HG03520 (cell line): ENCODE measurements around the gene EHF.
"Not testable (repeated sequence)": the region's sequence is repeated elsewhere in the genome, so short reads cannot be mapped to it uniquely, and the experiment has no call there.

Experiments used
- ATAC-seq: cut with Tn5 transposase; IDR thresholded peaks from one replicate; pipeline ENCODE4 v1.9.1; 2021; ENCODE audit warnings: mild to moderate bottlenecking, moderate library complexity; ENCODE audit not compliant: unreplicated experiment

EHF gene

DNA sequence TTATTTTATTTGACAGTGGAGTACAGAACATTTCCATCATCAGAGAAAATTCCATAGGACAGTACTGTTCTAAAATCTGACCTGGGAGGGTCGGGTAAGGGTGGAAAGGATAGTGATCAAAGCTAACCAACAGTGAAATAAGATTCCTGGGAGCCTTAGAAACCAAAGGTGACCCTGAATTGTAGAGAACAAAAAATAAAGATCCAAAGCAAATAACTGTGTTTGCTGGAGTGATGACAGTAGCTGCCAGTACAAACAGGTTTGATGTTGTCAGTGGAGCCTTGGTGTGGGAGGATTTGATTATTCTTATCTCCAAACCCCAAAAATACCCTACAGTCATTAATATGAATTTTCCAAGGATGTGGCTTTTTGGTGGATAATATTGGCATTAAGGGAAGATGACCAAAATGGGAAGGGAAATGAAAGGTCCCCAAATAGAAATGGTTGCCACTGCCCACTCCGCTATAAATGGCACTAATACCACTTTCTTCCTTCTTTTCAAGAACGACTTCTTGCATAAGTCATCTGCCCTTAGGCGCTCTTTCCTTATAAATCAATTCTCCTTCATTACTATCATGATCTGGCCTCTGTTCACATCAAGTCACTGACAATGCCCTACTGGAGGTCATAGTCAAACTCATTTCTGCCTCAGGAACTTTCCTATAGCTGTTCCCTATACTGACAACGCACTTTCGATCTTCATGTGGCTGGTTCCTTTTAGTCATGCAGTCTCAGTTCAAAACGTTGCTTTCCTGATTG, 44.4 kb downstream of the EHF start:
- ATAC-seq = no peak

DNA sequence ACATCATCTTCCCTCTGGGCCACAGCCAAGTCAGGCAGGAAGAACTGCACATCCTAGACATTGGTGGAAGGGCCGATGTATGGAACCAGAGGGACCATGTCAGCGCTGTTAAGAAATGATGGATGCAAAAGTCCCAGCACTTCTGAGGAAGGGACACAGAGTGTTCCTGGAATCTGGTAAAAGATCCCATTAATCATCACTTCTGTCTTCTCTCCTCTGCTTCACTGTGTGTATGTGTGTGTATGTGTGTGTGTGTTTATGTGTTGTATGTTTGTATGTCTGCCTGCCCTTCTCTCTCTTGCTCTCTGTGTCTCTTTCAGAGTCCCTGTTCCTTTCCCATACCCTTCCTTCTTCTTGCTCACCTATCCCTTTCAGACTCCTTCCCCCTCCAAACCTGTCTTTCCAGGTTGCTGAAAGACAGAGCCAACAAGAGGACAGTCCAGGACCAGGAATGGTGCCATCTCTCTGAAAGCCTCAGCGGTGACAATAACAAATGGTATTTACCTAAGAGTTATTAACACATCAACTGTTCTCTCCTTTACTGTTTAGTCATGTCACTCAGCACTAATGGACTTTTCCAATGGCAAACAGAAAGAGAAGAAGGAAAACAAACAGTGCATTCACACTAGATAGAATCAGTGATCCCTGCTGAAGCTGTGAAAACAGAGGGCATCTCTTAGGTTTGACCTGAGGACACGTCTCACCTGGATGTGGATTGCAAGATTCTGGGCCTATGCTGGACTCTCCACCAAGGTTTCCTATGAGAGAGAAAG, 47.1 kb downstream of the EHF start:
- ATAC-seq = no peak

DNA sequence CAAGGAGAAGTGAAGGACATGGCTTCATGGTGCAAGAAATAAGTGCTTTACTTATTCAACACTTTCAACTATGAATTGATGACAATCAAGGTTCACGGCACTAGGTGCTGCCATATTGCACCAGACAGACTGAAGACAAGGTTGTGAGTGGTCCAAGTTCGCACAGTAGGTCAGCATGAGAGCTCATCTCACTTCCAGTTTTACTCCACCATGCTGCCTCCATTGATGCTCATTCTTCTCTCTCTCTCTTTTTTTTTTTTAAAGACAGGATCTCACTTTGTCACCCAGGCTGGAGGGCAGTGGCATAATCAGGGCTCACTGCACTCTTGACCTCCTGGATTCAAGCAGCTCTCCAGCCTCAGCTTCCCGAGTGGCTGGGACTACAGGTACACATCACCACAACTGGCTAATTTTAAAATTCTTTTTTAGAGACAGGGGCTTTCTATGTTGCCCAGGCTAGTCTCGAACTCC, 47.7 kb downstream of the EHF start:
- ATAC-seq = no peak

DNA sequence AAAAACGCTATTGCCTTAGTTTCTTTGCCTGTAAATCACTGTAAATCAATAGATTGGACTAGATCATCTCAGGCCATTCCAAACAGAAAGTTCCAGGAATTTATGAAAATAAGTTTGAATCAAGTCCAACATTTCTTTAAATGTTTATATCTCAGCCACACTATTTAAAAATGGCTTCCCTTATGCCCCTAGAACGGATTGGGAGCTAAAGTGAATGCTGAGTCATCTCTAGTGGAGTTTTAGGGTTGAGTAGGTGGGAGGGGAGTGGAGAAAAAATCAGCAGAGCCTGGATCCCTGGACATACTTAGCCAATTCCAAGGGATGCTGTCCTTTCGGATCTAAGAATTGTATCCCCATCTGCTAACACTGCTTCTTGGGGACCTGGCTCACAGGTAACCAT, 48.6 kb downstream of the EHF start:
- ATAC-seq = no peak

DNA sequence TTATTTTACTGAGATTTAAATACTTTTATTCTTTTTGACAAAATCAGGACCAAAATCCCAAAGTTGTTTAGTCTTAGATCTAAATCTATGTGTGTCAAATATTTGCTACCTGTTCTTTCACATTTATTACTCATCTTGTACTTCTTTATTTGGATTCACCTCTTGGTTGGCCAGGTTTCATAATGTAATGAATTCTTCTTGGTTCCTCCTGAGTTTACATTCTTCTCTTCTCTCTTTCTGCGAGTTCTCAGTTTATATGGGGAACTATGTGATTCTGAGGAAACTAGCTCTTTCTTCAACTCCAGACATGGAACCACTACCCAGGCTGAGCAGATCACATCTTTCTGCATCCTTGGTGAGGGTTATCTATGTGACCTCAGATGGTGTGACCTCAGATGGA, 50.2 kb downstream of the EHF start:
- ATAC-seq = no peak

DNA sequence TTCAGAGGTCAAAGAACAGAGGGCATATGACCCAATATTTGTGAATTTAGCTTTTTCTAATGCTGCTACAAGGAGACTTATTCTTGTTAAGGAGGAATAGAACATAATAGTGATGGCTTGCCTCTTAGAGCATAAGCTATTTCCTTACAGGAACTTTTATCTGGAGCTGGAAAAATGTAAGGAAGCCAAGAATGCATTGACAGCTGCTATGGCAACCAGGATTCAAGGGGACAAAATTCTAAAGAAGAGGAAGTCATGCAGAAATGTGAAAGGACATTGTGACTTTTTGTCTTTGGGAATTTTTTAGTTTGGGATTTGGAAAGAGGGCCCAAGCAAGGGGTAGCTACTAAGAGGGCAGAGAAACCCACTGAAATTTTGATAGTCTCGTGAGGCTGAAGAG, 51.1 kb downstream of the EHF start:
- ATAC-seq = no peak

DNA sequence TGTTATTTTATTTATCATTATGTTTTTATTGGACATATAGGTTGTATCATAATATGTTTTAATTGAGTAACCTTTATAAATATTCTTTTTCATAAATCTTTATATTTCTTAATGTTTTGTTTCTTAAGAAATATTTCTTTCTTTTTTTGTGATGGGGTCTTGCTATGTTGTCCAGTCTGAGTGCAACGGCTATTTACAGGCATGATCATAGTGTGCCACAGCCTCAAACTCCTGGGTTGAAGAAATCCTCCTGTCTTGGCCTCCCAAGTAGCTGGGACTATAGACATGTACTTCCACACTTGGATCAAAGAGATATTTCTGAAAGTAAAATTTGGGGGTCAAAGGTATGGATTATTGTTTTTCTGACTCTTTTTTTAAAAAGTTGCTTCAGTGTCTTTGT, 53.1 kb downstream of the EHF start:
- ATAC-seq = no peak

DNA sequence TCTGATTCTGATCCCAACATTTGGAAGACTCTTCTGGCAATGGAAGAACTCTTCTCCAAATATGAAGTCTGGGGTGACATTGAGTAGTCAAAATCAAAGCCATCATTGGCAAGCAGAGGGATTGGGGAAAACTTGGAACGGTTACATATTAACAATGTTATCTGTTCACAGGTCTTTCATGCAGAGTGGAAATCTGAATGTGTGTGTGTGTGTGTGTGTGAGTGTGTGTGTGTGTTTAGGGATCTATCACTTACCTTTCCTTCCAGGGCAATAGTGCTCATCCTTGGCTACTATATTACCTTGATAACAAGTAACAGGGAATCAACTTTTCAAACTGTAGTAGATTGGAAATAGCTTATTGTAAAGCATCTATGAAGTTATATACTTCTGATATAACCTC, 55.3 kb downstream of the EHF start:
- ATAC-seq = no peak

DNA sequence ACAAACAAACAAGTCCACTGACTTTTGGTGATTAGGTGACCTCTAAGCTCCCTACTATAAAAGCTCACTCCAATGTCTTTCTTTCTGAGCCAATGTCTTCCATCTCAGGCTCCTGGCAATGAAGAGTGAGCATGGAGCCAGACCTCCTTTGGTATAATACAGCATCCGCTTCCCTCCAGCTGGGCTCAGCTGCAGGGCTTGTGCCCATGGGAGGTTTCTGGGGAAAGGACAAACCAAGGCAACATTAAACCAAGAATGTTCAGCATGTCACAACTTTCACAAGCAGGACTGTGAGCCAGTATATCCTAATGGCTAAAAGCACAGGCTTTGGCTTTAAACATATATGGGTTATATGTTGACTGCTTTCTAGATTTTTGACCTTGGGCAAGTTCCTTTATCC, 58.8 kb downstream of the EHF start:
- ATAC-seq = no peak

DNA sequence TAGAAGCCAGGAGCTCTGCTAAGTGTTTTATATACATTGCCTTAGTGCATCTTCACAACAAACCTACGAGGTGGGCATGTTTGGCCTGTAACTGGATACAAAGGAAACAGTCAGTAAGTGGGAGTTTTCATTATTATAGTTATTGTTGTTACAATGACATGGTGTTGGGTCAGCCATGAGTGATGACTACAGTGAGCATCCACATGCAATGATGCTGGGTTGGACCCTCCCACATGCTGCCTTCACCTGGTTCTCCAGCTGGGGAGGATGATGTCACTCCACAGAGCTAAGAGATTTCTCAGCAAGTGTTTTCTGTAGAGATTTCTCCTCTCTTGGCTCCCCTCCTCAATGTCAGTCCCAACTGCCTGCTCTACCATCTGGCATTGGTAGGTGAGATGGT, 59.3 kb downstream of the EHF start:
- ATAC-seq = no peak

DNA sequence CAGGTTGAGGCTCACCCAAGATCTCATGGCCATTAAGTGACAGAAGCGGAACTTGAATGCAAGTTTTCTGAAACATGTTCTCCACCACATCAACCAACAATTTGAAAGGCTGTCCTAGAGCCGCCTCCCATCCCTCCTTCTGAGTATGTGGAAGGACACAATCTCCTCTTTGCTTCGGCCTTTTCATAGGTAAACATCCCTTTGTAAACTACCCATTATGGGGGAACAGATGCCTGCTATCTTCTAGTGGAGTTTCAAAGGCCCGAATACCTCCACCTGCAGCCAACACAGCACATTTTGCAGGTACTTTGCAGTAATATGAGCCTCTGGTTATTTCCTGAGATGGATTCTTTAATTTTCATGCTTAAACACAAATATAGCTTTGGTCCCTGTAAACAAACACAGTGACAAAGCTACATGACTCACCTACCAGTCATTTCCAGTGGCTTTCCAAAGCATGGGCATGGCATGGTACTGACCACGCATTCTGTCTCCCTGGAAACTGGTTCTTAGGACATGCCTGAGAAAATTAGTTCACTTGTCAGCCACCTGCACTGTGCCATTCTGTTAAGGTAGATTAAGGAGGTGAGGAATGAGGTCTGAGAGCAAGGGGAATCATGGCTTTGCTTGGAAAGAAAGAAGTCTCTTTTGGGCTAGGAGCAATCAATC, 60.2 kb downstream of the EHF start:
- ATAC-seq = no peak

DNA sequence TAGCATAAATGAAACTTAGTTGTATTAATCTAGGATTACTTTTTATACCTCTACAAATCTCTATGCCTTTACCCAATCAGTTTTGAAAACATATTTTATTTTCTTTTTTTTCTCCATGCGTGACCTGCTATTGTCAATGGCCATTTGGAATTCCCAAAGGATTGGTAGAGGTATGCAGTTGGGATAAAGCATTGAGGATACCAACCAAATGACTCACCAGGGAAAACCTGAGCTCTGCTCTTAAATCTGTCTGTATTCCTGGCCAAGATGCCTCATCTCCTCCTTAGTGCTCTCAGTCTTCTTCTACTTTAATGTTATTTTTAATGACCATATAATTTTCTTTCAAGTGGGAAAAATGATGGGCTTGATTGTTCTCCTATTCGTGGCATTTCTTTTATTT, 61.9 kb downstream of the EHF start:
- ATAC-seq = no peak

DNA sequence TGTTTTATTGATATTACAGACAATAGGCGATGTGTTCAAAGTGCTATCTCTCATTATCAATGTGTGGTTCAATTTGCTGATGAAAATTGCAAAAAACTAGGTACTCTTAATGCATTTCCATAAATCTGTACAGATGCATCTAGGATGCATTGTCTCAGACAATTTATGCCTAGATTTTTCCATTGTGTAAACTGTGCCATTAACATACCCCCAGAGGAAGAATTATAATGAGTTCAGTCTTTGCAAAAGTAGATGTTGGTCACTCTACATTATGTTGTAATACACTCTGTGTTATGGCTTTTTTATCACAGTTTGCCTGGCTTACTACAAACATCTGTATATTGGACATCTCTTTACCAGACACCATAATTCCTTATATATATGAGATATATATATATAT, 62.5 kb downstream of the EHF start:
- ATAC-seq = no peak

DNA sequence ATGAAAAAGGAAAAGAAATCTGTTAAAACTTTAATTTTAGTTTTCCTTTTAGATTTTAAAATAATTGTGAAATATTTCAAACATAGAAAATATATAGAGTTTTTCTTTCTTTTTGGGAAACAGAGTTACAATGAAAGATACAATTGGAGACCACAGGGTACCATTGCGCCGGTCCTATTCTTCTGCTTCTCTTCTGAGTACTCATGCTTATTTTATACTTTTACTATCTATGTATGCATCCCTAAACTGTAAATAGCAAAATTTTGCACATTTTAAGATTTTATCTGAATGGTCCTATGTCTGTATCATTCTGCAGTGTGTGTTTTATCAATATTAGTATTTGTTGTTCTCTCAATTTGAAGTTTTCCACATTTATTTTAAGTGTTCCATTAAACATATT, 65.0 kb downstream of the EHF start:
- ATAC-seq = no peak

DNA sequence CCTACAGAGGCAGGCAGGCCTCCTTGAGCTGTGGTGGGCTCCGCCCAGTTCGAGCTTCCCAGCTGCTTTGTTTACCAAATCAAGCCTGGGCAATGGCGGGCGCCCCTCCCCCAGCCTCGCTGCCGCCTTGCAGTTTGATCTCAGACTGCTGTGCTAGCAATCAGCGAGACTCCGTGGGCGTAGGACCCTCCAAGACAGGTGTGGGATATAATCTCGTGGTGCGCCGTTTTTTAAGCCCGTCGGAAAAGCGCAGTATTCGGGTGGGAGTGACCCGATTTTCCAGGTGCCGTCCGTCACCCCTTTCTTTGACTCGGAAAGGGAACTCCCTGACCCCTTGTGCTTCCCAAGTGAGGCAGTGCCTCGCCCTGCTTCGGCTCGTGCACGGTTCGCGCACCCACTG, 71.4 kb downstream of the EHF start:
- ATAC-seq = not testable (repeated sequence)

DNA sequence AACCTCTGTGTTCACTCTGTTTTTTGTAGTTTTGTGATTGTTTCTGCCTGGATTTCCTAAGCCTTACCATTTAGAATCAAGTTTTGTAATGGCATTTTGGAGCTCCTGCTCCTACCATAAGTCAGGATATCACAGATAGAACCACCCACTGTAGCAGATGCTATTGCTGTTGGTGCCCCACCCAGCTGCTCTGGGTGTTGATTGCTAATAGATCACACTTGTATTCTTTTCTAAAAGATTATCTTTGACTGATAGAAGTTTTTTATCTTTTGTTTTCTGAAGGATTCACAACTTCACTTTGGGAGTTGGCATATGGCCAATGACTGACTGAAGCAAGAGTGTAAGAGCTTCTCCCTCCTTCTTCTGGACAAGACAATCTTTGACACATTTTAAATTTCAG, 76.0 kb downstream of the EHF start:
- ATAC-seq = no peak

DNA sequence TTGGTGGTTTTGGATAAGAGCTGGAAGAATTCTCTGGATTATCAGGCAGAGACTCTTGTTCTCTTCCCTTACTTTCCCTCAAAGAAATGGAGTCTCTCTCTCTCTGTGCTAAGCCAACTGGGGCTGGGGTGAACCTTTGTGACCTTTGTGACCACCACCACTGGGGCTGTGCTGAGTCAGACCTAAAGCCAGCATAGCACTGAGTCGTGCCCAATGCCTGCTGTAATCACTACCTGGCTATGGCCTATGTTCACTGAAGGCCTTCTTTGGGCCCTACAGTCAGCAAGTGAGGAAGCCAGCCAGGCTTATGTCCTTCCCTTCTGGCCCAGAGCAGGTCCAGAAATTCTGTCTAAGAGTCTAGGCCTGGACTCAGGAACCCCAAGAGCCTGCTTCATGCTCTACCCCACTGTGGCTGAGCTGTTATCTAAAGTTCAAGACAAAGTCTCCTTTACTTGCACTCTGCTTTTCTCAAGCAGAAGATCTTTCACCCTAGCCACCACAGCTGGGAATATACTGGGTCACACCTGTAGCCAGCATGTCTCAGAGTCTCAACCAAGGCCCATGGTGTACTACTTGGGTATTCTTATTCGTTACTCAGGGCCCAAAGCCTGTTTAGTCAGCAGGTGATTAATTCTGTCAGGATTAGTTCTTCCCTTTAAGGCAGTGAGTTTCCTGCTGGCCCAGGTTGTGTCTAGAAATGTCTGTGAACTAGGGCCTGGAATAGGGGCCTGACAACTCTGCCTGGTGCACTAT, 86.0 kb downstream of the EHF start:
- ATAC-seq = no peak

DNA sequence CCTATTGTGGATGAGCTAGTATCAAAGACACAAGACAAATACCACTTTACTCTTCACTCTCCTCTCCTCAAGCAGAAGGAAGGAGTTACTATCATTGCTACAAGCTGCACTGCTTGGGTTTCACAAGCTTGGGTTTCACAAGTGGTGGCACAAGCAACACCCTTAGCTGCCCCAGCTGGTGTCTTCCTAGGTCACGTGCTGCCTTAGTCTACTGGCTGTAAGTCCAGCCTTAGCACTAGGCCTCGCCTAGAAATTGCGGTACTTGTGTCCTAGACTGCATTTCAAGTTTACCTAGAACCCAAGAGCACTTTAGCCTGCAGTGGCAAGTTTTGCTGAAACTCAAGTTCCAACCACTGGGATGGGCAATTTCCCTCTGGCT, 86.6 kb downstream of the EHF start:
- ATAC-seq = no peak
